ENCODE data around the gene LBX1. TPM values are rescaled to one million over a fixed set of nuclear protein-coding genes. Genes with fewer than 3 reads are reported as not detected.

LBX1 gene
- total RNA-seq, 2 experiments from 2014 or later, result not detected

DNA sequence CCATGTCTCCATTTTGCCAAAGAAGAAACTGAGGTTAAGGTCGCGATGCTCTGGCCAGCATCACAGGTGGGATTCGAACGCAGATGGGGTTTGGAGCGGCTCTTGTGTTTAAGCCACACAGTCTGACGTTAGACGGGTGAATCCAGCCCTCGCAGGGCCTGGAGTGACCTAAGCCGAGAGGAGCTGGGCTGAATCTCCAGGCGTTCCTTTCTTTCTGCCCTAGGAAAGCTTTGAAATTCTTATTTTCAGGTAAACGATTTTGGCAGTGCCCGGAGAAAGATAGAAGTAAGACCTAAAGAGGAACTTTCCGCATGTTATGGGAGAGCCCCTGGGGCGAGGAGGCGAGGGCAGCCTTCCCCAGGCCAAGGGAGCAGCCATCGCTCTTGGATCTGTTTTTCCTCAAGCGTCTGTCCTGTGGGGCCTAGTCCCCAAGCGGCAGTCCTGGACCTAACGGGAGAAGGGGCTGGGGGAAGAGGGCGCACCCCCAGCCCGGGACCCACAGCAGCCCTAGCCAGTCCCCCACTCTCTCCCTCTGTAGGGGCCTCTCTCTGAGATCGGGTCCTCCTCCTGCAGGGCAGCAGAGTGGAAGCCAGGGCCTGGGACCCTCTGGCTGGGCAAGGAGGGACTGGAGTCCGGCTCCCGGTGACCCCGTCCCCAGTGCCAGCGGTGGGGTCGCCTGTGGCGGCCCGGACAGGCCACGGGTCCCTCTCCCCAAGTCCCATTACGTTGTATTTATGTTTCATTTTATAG lies 8.9 kb upstream of the LBX1 start:
- ChIA-PET CTCF (interaction anchor here (0.6 to 9.1 kb wide), 17 partner anchors 11 to 333 kb away, joined by 3 to 93 read pairs (median 4); no protein-coding TSS in a partner anchor), POLR2A (interaction anchor here (1.2 kb wide), 1 partner anchor 9 kb away, joined by 3 read pairs; the partner anchor contains the start of gene LBX1)
- no peak for DNase-seq
- Mint-ChIP-seq H3K27ac (no peak overlapping the region), H3K4me1 (ENCODE audit: low read depth) (peaks cover 14% of the 10 kb centered on the region), H3K9me3 (no peaks in the 10 kb centered on the region), H3K4me3 (no peak overlapping the region), H3K27me3 (peaks cover 64% of the 10 kb centered on the region), H3K36me3 (no peaks in the 10 kb centered on the region)
- intact Hi-C loops (cut with micrococcal nuclease), result loop anchor here (2.0 kb wide), 2 partner anchors 15 to 23 kb away; no protein-coding TSS in a partner anchor

DNA sequence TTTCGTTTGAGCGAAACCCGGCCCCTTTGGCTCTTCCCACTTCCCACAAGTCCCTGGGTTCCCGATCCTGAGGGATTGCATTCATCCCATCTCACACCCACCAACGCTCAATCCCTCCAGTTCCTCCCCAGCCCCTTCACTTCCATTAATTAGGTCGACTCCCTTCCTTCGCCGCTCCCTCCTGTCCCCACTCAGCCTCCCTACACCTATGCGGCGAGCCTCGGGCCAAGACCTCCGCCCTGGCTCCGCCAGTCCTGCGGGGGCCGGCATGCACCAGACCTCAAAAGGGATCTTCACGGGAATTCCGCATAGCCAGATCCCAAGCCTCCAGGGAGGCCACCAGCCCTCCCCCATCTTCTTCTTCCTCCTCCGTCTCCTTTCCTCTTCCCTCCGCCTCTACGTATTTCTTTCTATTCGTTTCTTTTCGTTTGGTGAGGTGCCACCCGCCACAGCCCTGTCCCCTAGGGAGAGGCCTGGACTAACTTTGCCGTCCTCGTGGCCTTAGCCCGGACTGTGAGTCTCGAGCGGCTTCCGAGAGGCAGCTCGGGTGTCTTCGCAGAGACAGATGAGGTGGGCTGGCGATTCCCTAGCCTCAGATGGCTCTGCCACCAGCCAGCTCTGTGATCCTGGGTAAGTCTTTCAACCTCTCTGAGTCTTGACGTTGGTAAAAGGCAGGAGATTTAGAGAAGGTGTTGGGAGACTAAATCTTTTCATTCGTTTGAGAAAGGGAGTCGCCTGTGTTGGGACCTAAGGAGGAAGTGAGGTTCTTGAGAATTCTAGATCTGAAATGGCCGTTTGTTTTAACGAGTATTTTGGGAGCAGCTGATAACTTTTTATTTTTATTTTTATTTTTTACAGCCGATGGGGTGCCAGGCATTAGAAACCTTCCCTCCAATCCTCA lies 8.1 kb upstream of the LBX1 start:
- POLR2A ChIA-PET, result no interaction called here
- H3K9me3 Mint-ChIP-seq, result no peaks in the 10 kb centered on the region
- H3K4me1 Mint-ChIP-seq (ENCODE audit: low read depth), result peaks cover 14% of the 10 kb centered on the region
- no peaks in the 10 kb centered on the region for H3K36me3 Mint-ChIP-seq
- no peak overlapping the region for H3K27ac Mint-ChIP-seq
- intact Hi-C loops (cut with micrococcal nuclease), result loop anchor here (2.0 kb wide), 1 partner anchor 15 kb away; no protein-coding TSS in a partner anchor
- no peak overlapping the region for H3K4me3 Mint-ChIP-seq
- CTCF ChIA-PET, result interaction anchor here (0.7 to 9.1 kb wide), 9 partner anchors 10 to 230 kb away, joined by 3 to 93 read pairs (median 7); no protein-coding TSS in a partner anchor
- DNase-seq, result no peak
- peaks cover 68% of the 10 kb centered on the region for H3K27me3 Mint-ChIP-seq

DNA sequence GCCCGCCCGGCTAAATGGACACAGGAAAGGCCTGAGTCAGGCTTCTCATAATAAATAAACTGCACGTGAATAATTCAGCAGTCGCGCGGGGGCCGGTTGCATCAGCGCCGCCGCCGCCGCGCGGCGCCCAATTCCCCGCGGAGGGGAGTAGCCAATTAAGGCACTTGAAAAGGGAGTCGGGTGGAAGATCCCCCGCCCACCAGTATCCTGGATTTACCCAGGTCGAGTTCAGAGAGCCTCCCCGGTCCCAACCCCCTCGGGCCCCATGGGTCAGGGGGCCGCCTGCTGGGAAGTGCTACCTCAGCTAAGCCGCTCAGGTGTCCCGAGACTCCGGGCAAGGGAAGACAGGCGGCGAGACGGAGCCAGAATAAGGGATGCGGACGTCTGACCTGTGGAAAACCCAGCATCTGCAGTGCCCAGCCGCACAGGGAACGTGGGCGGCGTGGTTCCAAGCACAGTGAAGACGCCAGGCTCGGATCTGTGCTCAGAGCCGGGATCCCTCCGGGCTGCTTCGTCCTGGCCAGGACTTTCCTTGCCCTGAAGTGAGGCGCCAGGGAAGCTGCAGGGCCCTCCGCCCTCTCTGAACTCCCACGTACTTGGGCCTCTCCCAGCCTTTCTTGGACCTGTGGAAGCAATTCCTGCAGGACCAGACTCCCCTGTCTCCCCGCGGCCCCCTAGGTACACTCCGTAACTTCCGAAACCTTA lies 7.3 kb upstream of the LBX1 start:
- Mint-ChIP-seq H3K36me3 (no peaks in the 10 kb centered on the region), H3K9me3 (no peaks in the 10 kb centered on the region), H3K27ac (no peak overlapping the region), H3K4me1 (ENCODE audit: low read depth) (peaks cover 14% of the 10 kb centered on the region), H3K27me3 (peaks cover 76% of the 10 kb centered on the region), H3K4me3 (no peak overlapping the region)
- intact Hi-C loops (cut with micrococcal nuclease), result loop anchor here (2.0 kb wide), 1 partner anchor 14 kb away; no protein-coding TSS in a partner anchor
- DNase-seq, result no peak
- ChIA-PET CTCF (interaction anchor here (1.3 to 1.6 kb wide), 3 partner anchors 16 to 95 kb away, joined by 3 to 10 read pairs (median 4); no protein-coding TSS in a partner anchor), POLR2A (no interaction called here)

DNA sequence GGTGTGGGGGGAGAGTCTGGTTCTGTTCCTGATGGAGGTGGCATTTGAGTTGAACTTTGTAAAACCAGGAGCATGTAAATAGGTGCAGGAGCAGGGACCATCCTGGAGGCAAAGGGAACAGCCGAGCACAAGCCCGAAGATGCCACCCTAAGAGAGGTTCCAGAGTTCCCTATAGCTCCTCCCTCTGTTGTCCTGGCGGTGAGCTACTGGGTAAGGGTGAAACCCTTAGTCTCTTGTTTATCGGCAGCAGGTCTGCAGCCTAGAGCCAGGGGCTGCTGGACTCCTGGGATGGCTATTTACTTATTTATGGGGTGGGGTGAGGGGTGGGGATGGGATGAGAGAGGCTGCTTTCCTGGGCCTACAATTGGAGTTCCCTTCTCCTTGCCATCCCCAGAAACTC lies 6.5 kb upstream of the LBX1 start:
- ChIA-PET POLR2A (no interaction called here), CTCF (interaction anchor here (1.3 to 1.6 kb wide), 3 partner anchors 16 to 94 kb away, joined by 3 to 10 read pairs (median 4); no protein-coding TSS in a partner anchor)
- Mint-ChIP-seq H3K36me3 (no peaks in the 10 kb centered on the region), H3K27ac (no peak overlapping the region), H3K4me3 (peak overlapping the region; percentile 21), H3K9me3 (no peaks in the 10 kb centered on the region), H3K27me3 (peaks cover 78% of the 10 kb centered on the region), H3K4me1 (ENCODE audit: low read depth) (peaks cover 14% of the 10 kb centered on the region)
- DNase-seq, result no peak
- intact Hi-C loops (cut with micrococcal nuclease), result loop anchor here (2.0 kb wide), 1 partner anchor 13 kb away; no protein-coding TSS in a partner anchor

DNA sequence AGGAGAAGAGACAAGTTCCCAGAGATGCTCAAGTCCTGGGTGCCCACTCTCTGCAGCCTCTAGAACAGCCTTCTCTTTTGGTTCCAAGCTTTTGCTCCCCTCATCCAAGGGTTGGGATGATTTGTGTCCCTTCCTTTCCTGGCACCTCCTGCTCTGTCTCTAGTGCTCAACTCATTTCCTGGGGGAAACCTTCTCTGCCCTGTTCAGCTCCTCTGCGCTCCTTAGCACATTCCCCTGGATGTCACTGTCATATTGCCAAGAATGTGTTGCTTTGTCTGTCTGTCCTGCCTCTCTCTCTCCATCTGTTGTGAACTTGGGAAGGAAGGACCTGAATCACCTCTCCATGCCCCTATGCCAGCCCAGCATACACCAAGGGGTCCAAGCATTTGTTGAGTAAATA lies 5.1 kb upstream of the LBX1 start:
- DNase-seq, result no peak
- ChIA-PET CTCF (interaction anchor here (0.5 to 1.3 kb wide), 3 partner anchors 20 to 166 kb away, joined by 3 to 6 read pairs (median 3); no protein-coding TSS in a partner anchor), POLR2A (no interaction called here)
- Mint-ChIP-seq H3K9me3 (no peaks in the 10 kb centered on the region), H3K4me1 (ENCODE audit: low read depth) (peaks cover 17% of the 10 kb centered on the region), H3K4me3 (no peak overlapping the region), H3K27me3 (peaks cover 72% of the 10 kb centered on the region), H3K36me3 (no peaks in the 10 kb centered on the region), H3K27ac (no peak overlapping the region)
- intact Hi-C loops (cut with micrococcal nuclease), result no loop called here

DNA sequence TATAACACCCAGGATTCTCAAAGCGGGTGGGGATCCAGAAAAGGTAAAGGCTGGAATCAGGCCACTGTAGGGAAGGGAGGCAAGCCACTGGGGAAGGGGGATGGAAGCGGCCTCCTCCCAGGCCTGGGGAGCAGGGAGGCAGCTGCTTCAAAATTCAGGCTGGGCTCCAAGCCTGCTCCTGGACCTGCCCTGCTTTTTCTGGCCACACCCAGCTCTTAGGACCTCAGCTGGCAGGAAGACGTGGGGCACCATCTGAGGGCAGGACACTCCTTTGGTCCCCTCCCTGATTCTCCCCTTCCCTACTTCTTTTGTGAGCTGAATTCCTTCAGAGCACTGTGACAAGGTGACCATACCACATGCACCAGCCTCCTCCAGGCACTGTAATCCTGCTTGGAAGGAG lies 4.6 kb upstream of the LBX1 start:
- no peak for DNase-seq
- Mint-ChIP-seq H3K36me3 (no peaks in the 10 kb centered on the region), H3K4me3 (no peak overlapping the region), H3K4me1 (ENCODE audit: low read depth) (peaks cover 20% of the 10 kb centered on the region), H3K9me3 (no peaks in the 10 kb centered on the region), H3K27me3 (peaks cover 72% of the 10 kb centered on the region), H3K27ac (no peak overlapping the region)
- ChIA-PET POLR2A (no interaction called here), CTCF (interaction anchor here (0.5 to 1.3 kb wide), 3 partner anchors 19 to 166 kb away, joined by 3 to 6 read pairs (median 3); no protein-coding TSS in a partner anchor)
- intact Hi-C loops (cut with micrococcal nuclease), result no loop called here

DNA sequence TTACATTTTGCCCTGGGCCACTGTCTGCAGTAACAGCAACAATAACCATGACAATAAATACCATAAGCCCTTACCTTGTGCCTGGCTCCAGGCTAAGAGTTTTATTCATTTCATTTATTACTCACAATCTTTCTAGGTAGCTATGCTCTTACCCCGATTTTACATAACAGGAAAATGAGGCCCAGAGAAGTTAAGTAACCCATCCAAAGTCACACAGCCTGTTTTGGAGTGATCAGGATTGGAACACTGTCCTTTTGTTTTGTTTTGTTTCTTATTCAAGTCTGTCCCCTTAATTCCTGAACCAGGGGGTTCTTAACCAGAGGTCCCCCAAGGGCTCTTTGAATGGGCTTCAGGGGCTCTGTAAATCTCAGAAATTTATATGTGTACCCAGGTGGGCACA lies 4.2 kb upstream of the LBX1 start:
- peaks cover 20% of the 10 kb centered on the region for H3K4me1 Mint-ChIP-seq (ENCODE audit: low read depth)
- no peak for DNase-seq
- no peak overlapping the region for H3K27ac Mint-ChIP-seq
- intact Hi-C loops (cut with micrococcal nuclease), result no loop called here
- ChIA-PET POLR2A (no interaction called here), CTCF (interaction anchor here (0.9 kb wide), 1 partner anchor 19 kb away, joined by 6 read pairs; no protein-coding TSS in a partner anchor)
- H3K9me3 Mint-ChIP-seq, result no peaks in the 10 kb centered on the region
- no peak overlapping the region for H3K4me3 Mint-ChIP-seq
- peaks cover 71% of the 10 kb centered on the region for H3K27me3 Mint-ChIP-seq
- no peaks in the 10 kb centered on the region for H3K36me3 Mint-ChIP-seq

DNA sequence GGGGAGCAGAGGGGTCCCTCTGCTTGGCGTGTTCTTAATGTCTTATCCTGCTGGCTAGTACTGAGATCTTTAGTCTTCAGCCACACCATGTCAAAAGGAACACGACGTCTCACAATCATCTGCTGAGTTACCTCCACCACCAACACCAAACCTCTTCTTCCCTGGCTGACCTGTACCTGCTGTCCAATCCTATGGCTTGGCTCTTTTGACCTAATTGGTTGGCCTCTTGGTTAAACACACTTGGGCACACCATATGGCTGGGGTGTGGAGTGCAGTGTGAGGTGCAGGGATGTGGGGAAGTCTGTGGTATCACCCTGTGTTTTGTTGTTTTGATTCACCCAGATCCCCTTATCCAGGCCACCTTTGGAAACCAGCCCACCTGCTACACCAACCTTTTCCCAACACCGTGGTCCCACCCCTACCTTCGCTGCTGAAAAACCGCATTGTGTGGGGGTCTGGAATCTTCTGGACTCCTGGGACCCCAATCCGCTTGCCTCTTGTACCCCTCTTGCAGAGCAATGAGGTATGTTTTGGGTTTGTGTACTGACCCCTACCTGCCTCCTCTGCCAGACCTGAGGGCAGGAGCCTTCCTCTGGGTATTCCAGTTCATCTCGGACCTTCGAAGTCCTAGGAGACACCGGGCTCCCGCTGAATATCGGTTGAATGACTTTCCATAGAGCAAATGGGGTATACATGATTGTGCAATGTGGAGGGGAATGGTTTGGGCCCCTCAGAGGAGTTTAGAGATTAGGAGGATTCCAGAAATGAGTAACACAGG lies 2.8 kb upstream of the LBX1 start:
- peaks cover 69% of the 10 kb centered on the region for H3K27me3 Mint-ChIP-seq
- peaks cover 20% of the 10 kb centered on the region for H3K4me1 Mint-ChIP-seq (ENCODE audit: low read depth)
- intact Hi-C loops (cut with micrococcal nuclease), result no loop called here
- H3K4me3 Mint-ChIP-seq, result no peak overlapping the region
- DNase-seq, result no peak
- POLR2A ChIA-PET, result no interaction called here
- H3K9me3 Mint-ChIP-seq, result no peaks in the 10 kb centered on the region
- H3K36me3 Mint-ChIP-seq, result no peaks in the 10 kb centered on the region
- H3K27ac Mint-ChIP-seq, result no peak overlapping the region
- CTCF ChIA-PET, result interaction anchor here (1.5 to 5.2 kb wide), 2 partner anchors 17 to 22 kb away, joined by 3 to 41 read pairs; no protein-coding TSS in a partner anchor

DNA sequence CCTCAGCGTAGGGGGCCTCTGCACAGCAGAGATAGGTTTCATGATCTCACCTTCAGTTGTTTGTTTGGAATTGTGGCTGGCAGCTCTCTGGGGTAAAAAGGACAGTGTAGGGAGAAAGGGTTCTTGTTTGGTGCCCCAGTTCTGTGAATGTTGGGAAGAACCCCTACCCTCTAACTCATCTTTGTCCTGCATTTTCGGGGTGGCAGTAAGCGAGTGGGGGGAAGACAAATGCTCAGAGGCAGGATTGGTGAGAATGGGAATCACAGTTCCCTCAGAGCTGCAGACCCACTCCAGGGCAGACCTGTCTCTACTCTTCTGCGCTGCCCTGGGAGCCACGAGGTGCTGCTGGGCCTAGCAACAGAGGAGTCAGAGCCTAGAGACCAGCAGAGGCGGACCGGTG lies 1.8 kb upstream of the LBX1 start:
- no peak overlapping the region for H3K27ac Mint-ChIP-seq
- CTCF ChIA-PET, result interaction anchor here (5.2 kb wide), 1 partner anchor 16 kb away, joined by 41 read pairs; no protein-coding TSS in a partner anchor
- peaks cover 22% of the 10 kb centered on the region for H3K4me1 Mint-ChIP-seq (ENCODE audit: low read depth)
- no peak overlapping the region for H3K4me3 Mint-ChIP-seq
- peaks cover 68% of the 10 kb centered on the region for H3K27me3 Mint-ChIP-seq
- no peaks in the 10 kb centered on the region for H3K9me3 Mint-ChIP-seq
- no peak for DNase-seq
- POLR2A ChIA-PET, result no interaction called here
- intact Hi-C loops (cut with micrococcal nuclease), result no loop called here
- H3K36me3 Mint-ChIP-seq, result no peaks in the 10 kb centered on the region

DNA sequence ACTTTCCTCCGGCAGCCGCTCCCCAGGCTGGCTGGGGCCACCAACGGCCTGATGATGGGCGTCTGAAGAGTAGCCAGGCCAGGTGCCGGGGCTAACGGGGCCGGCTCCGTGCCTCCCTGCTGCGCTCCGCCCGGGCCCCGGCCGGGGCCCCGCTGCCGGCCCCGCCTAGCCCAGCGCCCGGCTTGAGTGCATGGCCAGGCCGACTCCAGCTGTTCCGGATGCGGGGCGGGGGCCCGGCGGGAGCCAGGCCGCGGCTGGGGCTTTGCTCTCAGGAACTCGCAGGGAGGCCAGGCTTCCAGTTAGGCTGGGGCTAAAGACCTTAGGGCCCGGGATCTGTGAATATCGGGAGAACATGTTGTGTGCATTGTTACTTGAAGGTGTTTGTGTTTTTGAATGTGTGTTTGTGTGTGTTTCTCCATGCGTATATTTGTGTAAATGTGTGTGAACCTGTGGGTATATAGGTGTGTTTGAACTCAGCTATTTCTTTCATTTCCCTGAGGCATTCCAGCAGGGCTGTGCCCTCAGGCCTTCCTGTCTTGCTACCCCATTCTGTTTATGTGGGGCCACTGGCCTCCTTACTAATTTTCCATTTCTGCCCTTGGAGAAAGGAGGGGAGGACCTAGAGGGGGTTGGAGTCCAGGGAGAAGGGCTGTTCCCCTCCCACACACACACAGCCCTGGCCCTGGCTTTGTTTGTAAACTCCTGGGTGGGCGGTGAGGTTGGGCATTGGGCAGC lies 1.1 kb upstream of the LBX1 start:
- H3K27ac Mint-ChIP-seq, result no peak overlapping the region
- H3K4me1 Mint-ChIP-seq (ENCODE audit: low read depth), result peaks cover 25% of the 10 kb centered on the region
- no peaks in the 10 kb centered on the region for H3K9me3 Mint-ChIP-seq
- ChIA-PET POLR2A (no interaction called here), CTCF (interaction anchor here (1.6 to 5.2 kb wide), 3 partner anchors 10 to 62 kb away, joined by 5 to 41 read pairs (median 8); no protein-coding TSS in a partner anchor)
- no peaks in the 10 kb centered on the region for H3K36me3 Mint-ChIP-seq
- no peak for DNase-seq
- H3K4me3 Mint-ChIP-seq, result no peak overlapping the region
- intact Hi-C loops (cut with micrococcal nuclease), result no loop called here
- peaks cover 69% of the 10 kb centered on the region for H3K27me3 Mint-ChIP-seq
